ENCODE data around the gene MMP23B. TPM values are rescaled to one million over a fixed set of nuclear protein-coding genes. Genes with fewer than 3 reads are reported as not detected.

The MMP23B gene
- 0.30 to 0.73 TPM (median 0.60 TPM) in 5 replicates for total RNA-seq (2022; extraction: Qiagen RNA extraction)

DNA sequence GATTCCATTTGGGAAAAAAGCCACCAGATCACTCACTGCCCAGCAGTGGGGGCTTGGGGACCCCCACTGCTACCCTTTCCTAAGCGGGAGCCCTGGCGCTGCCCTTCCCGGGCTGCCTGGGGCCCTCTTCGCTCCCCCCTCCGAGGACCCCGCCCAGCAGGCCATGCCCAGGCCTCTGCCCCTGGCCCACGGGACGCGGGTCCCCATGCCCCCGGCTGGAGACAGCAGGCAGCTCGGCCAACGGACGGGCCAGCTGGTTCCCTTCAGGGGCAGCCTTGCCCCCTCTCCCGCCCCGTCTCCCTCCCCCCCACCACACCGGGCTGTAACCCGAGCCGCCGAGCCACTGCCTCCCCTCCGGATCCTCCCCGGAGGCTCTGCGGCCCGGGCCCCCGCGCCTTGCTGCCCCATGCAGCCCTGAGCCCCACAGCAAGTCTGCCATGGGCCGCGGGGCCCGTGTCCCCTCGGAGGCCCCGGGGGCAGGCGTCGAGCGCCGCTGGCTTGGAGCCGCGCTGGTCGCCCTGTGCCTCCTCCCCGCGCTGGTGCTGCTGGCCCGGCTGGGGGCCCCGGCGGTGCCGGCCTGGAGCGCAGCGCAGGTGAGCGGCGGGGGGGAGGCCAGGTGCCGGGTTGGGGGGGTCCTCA, at the start of gene MMP23B:
Gene MMP23B (plus strand): TSS at position 392 of the 639 bp plus-strand sequence. CDS start 46 bp downstream, at position 438.

GRCh38 chr1:1599935-1600860, 31.8 kb upstream of the MMP23B start, which contains the start of gene FNDC10:
TSS of gene FNDC10 (minus strand) at chr1:1600135. CDS start at chr1:1600015, 120 bp downstream.

GRCh38 chr1:1615256-1616044, 16.5 kb upstream of the MMP23B start, which contains the start of gene MIB2:
TSS of gene MIB2 (plus strand) at chr1:1615500. CDS start at chr1:1623453, 7,953 bp downstream.

GRCh38 chr1:1658583-1659549, 26.9 kb downstream of the MMP23B start, which contains the start of gene CDK11B:
TSS of gene CDK11B (minus strand) at chr1:1659004. CDS start at chr1:1657485, 1,519 bp downstream.

Other genes starting within 250 kb of the MMP23B start
- gene CCNL2, start 232.8 kb upstream of the MMP23B start, total RNA-seq (2022; extraction: Qiagen RNA extraction): 37.8 to 63.9 TPM (median 59.4 TPM) in 5 replicates
- gene MRPL20, start 224.9 kb upstream of the MMP23B start, total RNA-seq (2022; extraction: Qiagen RNA extraction): 128 to 150 TPM (median 137 TPM) in 5 replicates
- 0.04 to 0.07 TPM (median 0.06 TPM) in 4 of 5 replicates, not detected in the other for gene ANKRD65, start 210.9 kb upstream of the MMP23B start, total RNA-seq (2022; extraction: Qiagen RNA extraction)
- gene VWA1, start 196.5 kb upstream of the MMP23B start, total RNA-seq (2022; extraction: Qiagen RNA extraction): 4.1 to 18.3 TPM (median 15.7 TPM) in 5 replicates
- not detected in 5 replicates for gene ATAD3C, start 182.5 kb upstream of the MMP23B start, total RNA-seq (2022; extraction: Qiagen RNA extraction)
- gene ATAD3B, start 160.4 kb upstream of the MMP23B start, total RNA-seq (2022; extraction: Qiagen RNA extraction): 1.2 to 3.5 TPM (median 3.1 TPM) in 5 replicates
- gene ATAD3A, start 120.0 kb upstream of the MMP23B start, total RNA-seq (2022; extraction: Qiagen RNA extraction): 28.8 to 40.6 TPM (median 38.0 TPM) in 5 replicates
- 0.37 to 0.80 TPM (median 0.47 TPM) in 5 replicates for gene TMEM240, start 91.5 kb upstream of the MMP23B start, total RNA-seq (2022; extraction: Qiagen RNA extraction)
- gene SSU72, start 57.3 kb upstream of the MMP23B start, total RNA-seq (2022; extraction: Qiagen RNA extraction): 96.0 to 109 TPM (median 104 TPM) in 5 replicates
- gene FNDC10, start 32.0 kb upstream of the MMP23B start, total RNA-seq (2022; extraction: Qiagen RNA extraction): 5.8 to 9.6 TPM (median 9.2 TPM) in 5 replicates
- gene MIB2, start 16.7 kb upstream of the MMP23B start, total RNA-seq (2022; extraction: Qiagen RNA extraction): 10.5 to 23.6 TPM (median 21.4 TPM) in 5 replicates
- 24.4 to 27.5 TPM (median 27.0 TPM) in 5 replicates for gene CDK11B, start 26.8 kb downstream of the MMP23B start, total RNA-seq (2022; extraction: Qiagen RNA extraction)
- gene SLC35E2B, start 60.6 kb downstream of the MMP23B start, total RNA-seq (2022; extraction: Qiagen RNA extraction): 10.0 to 14.5 TPM (median 12.6 TPM) in 5 replicates
- 19.0 to 25.8 TPM (median 24.6 TPM) in 5 replicates for gene CDK11A, start 92.2 kb downstream of the MMP23B start, total RNA-seq (2022; extraction: Qiagen RNA extraction)
- 28.6 to 40.1 TPM (median 39.5 TPM) in 5 replicates for gene NADK, start 146.3 kb downstream of the MMP23B start, total RNA-seq (2022; extraction: Qiagen RNA extraction)

Data from A549 treated with CORT108297 at 1 μM for 4 hours (cell line).